WTC11 (cell line): Measurements from ENCODE around the gene ANXA6. TPM values are rescaled to one million over a fixed set of nuclear protein-coding genes. Genes with fewer than 3 reads are reported as not detected.

Source experiments
- ATAC-seq: fragments of 200-7000 bp; cut with Tn5 transposase; 2 replicates; pipeline ENCODE4 v1.10.0; 2021; ENCODE audit warnings: mild to moderate bottlenecking, moderate library complexity
- CTCF ChIA-PET: fragments of 300-600 bp; sonication (Branson Sonifier 250); formaldehyde crosslinking; loops from one replicate; lab custom pipeline; 2021; ENCODE audit warnings: antibody characterized with exemption; lab: Charles Lee
- POLR2A ChIA-PET: fragments of 350-600 bp; sonication (Branson Sonifier 250); formaldehyde crosslinking; loops from one replicate; lab custom pipeline; 2021; ENCODE audit warnings: antibody characterized with exemption; lab: Charles Lee
- DNase-seq: peaks from one replicate; pipeline ENCODE4 v3.0.0; 2021; ENCODE audit warnings: low spot score
- H3K27ac Mint-ChIP-seq: 2 replicates; pipeline ENCODE4 v1.8.0; 2021; ENCODE audit warnings: mixed read lengths
- H3K27me3 Mint-ChIP-seq: 2 replicates; pipeline ENCODE4 v1.8.0; 2021; ENCODE audit warnings: low read depth, mild to moderate bottlenecking, moderate library complexity, mixed read lengths
- H3K36me3 Mint-ChIP-seq: 2 replicates; pipeline ENCODE4 v1.8.0; 2021; ENCODE audit warnings: mixed read lengths
- H3K4me1 Mint-ChIP-seq: 2 replicates; pipeline ENCODE4 v1.8.0; 2022; ENCODE audit warnings: mixed read lengths
- H3K4me3 Mint-ChIP-seq: 2 replicates; pipeline ENCODE4 v1.8.0; 2021; ENCODE audit warnings: mild to moderate bottlenecking, moderate library complexity, mixed read lengths
- H3K9me3 Mint-ChIP-seq: 2 replicates; pipeline ENCODE4 v1.8.0; 2021; ENCODE audit warnings: mixed read lengths
- E2F1 ChIP-seq: sonication (generic); formaldehyde crosslinking; IDR thresholded peaks from 2 replicates; pipeline ENCODE4 v1.8.0; 2022; ENCODE audit warnings: mild to moderate bottlenecking, missing genetic modification reagents
- E2F4 ChIP-seq: sonication (generic); formaldehyde crosslinking; IDR thresholded peaks from 2 replicates; pipeline ENCODE4 v1.8.1; 2022; ENCODE audit warnings: low read depth, mild to moderate bottlenecking, moderate library complexity, missing genetic modification reagents, borderline replicate concordance
- EMX1 ChIP-seq: fragments of 250-450 bp; sonication (Bioruptor Pico); IDR thresholded peaks from 2 replicates; pipeline ENCODE4 v1.8.0; 2021; ENCODE audit warnings: mild to moderate bottlenecking
- ETV6 ChIP-seq: sonication (generic); formaldehyde crosslinking; IDR thresholded peaks from 2 replicates; pipeline ENCODE4 v1.8.1; 2022; ENCODE audit warnings: mild to moderate bottlenecking, missing genetic modification reagents
- FOXJ3 ChIP-seq: sonication (generic); formaldehyde crosslinking; IDR thresholded peaks from 2 replicates; pipeline ENCODE4 v1.9.0; 2021; ENCODE audit warnings: missing genetic modification reagents, mild to moderate bottlenecking, borderline replicate concordance
- GRHL2 ChIP-seq: fragments of 250-450 bp; sonication (Bioruptor Pico); IDR thresholded peaks from 2 replicates; pipeline ENCODE4 v1.8.0; 2022; ENCODE audit warnings: mild to moderate bottlenecking, moderate library complexity; ENCODE audit not compliant: insufficient replicate concordance, severe bottlenecking
- HMGA2 ChIP-seq: fragments of 250-450 bp; sonication (Bioruptor Pico); IDR thresholded peaks from 2 replicates; pipeline ENCODE4 v1.4.0; 2021; ENCODE audit warnings: mild to moderate bottlenecking, moderate library complexity
- HMGXB4 ChIP-seq: sonication (generic); formaldehyde crosslinking; IDR thresholded peaks from 2 replicates; pipeline ENCODE4 v1.8.1; 2023; ENCODE audit warnings: mild to moderate bottlenecking, moderate library complexity, missing genetic modification reagents
- MLX ChIP-seq: sonication (generic); formaldehyde crosslinking; IDR thresholded peaks from 2 replicates; pipeline ENCODE4 v1.8.1; 2023; ENCODE audit warnings: mild to moderate bottlenecking, missing genetic modification reagents, moderate library complexity
- MYBL2 ChIP-seq: sonication (generic); formaldehyde crosslinking; IDR thresholded peaks from 2 replicates; pipeline ENCODE4 v1.8.1; 2023; ENCODE audit warnings: mild to moderate bottlenecking, moderate library complexity, missing genetic modification reagents
- NFATC4 ChIP-seq: fragments of 250-450 bp; sonication (Bioruptor Pico); IDR thresholded peaks from 2 replicates; pipeline ENCODE4 v1.9.0; 2021; ENCODE audit warnings: mild to moderate bottlenecking
- NR3C1 ChIP-seq: sonication (generic); formaldehyde crosslinking; conservative IDR thresholded peaks from 2 replicates; pipeline ENCODE4 v1.8.1; 2023; ENCODE audit warnings: low read depth, mild to moderate bottlenecking, missing genetic modification reagents
- OVOL2 ChIP-seq: fragments of 250-450 bp; sonication (Bioruptor Pico); IDR thresholded peaks from 2 replicates; pipeline ENCODE4 v1.9.0; 2021; ENCODE audit warnings: mild to moderate bottlenecking, borderline replicate concordance
- SOX15 ChIP-seq: fragments of 250-450 bp; sonication (Bioruptor Pico); IDR thresholded peaks from 2 replicates; pipeline ENCODE4 v1.9.0; 2021; ENCODE audit warnings: mild to moderate bottlenecking
- STAT6 ChIP-seq: sonication (generic); formaldehyde crosslinking; conservative IDR thresholded peaks from 2 replicates; pipeline ENCODE4 v1.8.1; 2023; ENCODE audit warnings: mild to moderate bottlenecking, low read depth, missing genetic modification reagents, moderate library complexity
- TCF7 ChIP-seq: sonication (generic); formaldehyde crosslinking; IDR thresholded peaks from 2 replicates; pipeline ENCODE4 v1.8.0; 2022; ENCODE audit warnings: mild to moderate bottlenecking, low read depth, missing genetic modification reagents, moderate library complexity
- TEAD4 ChIP-seq: sonication (generic); formaldehyde crosslinking; IDR thresholded peaks from 2 replicates; pipeline ENCODE4 v1.8.0; 2022; ENCODE audit warnings: mild to moderate bottlenecking, missing genetic modification reagents
- ZBTB21 ChIP-seq: sonication (generic); formaldehyde crosslinking; IDR thresholded peaks from 2 replicates; pipeline ENCODE4 v1.8.1; 2023; ENCODE audit warnings: mild to moderate bottlenecking, missing genetic modification reagents, borderline replicate concordance
- ZNF263 ChIP-seq: sonication (generic); formaldehyde crosslinking; IDR thresholded peaks from 2 replicates; pipeline ENCODE4 v1.8.1; 2022; ENCODE audit warnings: low read depth, mild to moderate bottlenecking, moderate library complexity, missing genetic modification reagents
- ZNF416 ChIP-seq: fragments of 250-450 bp; sonication (Bioruptor Pico); IDR thresholded peaks from 2 replicates; pipeline ENCODE4 v1.9.0; 2021; ENCODE audit warnings: mild to moderate bottlenecking, inconsistent platforms
- ZSCAN18 ChIP-seq: fragments of 250-450 bp; sonication (Bioruptor Pico); IDR thresholded peaks from 2 replicates; pipeline ENCODE4 v2.1.2; 2022; ENCODE audit warnings: mild to moderate bottlenecking, moderate library complexity
- total RNA-seq: library from RNA; stranded (reverse); gene quantifications from 3 replicates; pipeline ENCODE4 v1.2.3, GENCODE V29; 2021

The ANXA6 gene
- total RNA-seq, 1 experiment from 2014 or later, result 92.8 TPM

- ChIA-PET CTCF (interaction anchor here (1.2 kb wide), 1 partner anchor 32 kb away, joined by 7 read pairs; no protein-coding TSS in a partner anchor), POLR2A (no interaction called here)
- ATAC-seq (no peak), DNase-seq (no peak)
- TF ChIP-seq E2F1 (CRISPR knock-in tag) (no peak), NR3C1 (CRISPR knock-in tag) (no peak), HMGXB4 (CRISPR knock-in tag) (no peak), TCF7 (CRISPR knock-in tag) (no peak), GRHL2 (CRISPR knock-in tag) (no peak), SOX15 (no peak), MLX (CRISPR knock-in tag) (no peak), TEAD4 (CRISPR knock-in tag) (no peak), ETV6 (CRISPR knock-in tag) (no peak), MYBL2 (CRISPR knock-in tag) (no peak)
- H3K27me3 Mint-ChIP-seq, result no peaks in the 10 kb centered on the region
- H3K27ac Mint-ChIP-seq, result no peak overlapping the region
- no peak overlapping the region for H3K4me3 Mint-ChIP-seq
- H3K36me3 Mint-ChIP-seq, result peaks cover 59% of the 10 kb centered on the region
- H3K9me3 Mint-ChIP-seq, result no peaks in the 10 kb centered on the region
- H3K4me1 Mint-ChIP-seq, result peaks cover 3% of the 10 kb centered on the region; the same call in 1 of the 2 replicates
Measured at GRCh38 chr5:151132963-151133362, 24.6 kb downstream of the ANXA6 start.

GRCh38 chr5:151130922-151131891 lies 26.4 kb downstream of the ANXA6 start:
- Mint-ChIP-seq H3K27me3 (no peaks in the 10 kb centered on the region), H3K4me3 (no peak overlapping the region), H3K27ac (peak overlapping the region; percentile 29; the same call in 1 of the 2 replicates), H3K36me3 (peaks cover 53% of the 10 kb centered on the region), H3K9me3 (no peaks in the 10 kb centered on the region), H3K4me1 (peaks cover 3% of the 10 kb centered on the region; the same call in 1 of the 2 replicates)
- CTCF ChIA-PET, result interaction anchor here (0.5 to 1.8 kb wide), 6 partner anchors 16 to 119 kb away, joined by 3 to 10 read pairs (median 4); no protein-coding TSS in a partner anchor
- peak; percentile 16; the same call in 1 of the 2 replicates for ATAC-seq
- DNase-seq, result no peak
- POLR2A ChIA-PET, result no interaction called here
- TF ChIP-seq HMGA2 (CRISPR knock-in tag), result no peak
- no peak for TF ChIP-seq NFATC4 (CRISPR knock-in tag)
- TF ChIP-seq E2F4, result no peak
- no peak for TF ChIP-seq STAT6
- TF ChIP-seq FOXJ3 (CRISPR knock-in tag), result no peak
- no peak for TF ChIP-seq TEAD4 (CRISPR knock-in tag)
- TF ChIP-seq ZBTB21 (CRISPR knock-in tag), result no peak
- no peak for TF ChIP-seq MYBL2 (CRISPR knock-in tag)
- TF ChIP-seq ZNF416 (CRISPR knock-in tag), result no peak
- no peak for TF ChIP-seq OVOL2
- TF ChIP-seq NR3C1 (CRISPR knock-in tag), result no peak
- TF ChIP-seq MLX (CRISPR knock-in tag), result no peak
- TF ChIP-seq ZSCAN18, result no peak
- no peak for TF ChIP-seq EMX1
- TF ChIP-seq GRHL2 (CRISPR knock-in tag), result no peak
- no peak for TF ChIP-seq ZNF263 (CRISPR knock-in tag)
